Kidney glomerular epithelial cell (primary cell): ENCODE data around the gene GFRA1.

Experiments used
- DNase-seq: peaks from one replicate; lab custom pipeline; 2025; lab: John Stamatoyannopoulos, UW

GFRA1 gene

DNA sequence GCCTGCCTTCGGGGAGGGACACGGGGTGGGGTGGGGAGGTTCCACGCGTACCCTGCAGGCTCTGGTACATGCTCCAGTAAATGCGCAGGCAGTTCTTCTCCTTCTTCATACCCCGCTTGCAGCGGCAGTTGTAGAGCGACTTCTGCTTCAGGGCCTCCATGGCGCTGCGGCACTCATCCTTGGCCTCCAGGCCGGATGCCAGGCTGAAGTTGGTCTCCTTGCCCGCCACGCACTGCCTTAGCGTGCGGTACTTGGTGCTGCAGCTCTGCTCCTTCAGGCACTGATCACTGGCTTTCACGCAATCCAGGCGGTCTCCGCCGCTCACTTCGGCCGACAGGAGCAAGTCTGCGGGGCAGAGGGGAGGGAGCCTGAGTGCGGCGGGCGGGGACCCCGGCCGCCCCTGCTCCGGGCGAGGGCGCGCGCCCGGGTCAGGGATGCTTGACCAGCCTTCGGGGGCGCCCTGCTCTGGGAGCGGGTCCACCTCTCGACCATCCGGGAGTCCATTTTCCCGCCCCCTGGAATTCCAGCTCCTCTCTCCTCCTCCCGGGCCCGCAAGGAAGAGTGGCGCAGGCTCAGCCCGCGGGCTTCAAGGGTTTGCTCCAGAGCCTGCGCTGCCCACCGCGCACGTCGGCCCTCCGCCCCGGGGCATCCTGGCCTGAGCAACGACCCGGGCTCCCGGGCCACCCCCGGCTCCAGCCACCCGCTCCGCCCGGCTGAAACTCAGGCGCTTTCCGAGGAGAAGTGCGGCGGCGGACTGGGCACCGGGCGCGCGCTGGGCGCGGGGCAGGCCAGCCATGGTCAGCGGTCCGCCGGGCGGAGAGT, 2.0 kb downstream of the GFRA1 start:
- DNase-seq = no peak

DNA sequence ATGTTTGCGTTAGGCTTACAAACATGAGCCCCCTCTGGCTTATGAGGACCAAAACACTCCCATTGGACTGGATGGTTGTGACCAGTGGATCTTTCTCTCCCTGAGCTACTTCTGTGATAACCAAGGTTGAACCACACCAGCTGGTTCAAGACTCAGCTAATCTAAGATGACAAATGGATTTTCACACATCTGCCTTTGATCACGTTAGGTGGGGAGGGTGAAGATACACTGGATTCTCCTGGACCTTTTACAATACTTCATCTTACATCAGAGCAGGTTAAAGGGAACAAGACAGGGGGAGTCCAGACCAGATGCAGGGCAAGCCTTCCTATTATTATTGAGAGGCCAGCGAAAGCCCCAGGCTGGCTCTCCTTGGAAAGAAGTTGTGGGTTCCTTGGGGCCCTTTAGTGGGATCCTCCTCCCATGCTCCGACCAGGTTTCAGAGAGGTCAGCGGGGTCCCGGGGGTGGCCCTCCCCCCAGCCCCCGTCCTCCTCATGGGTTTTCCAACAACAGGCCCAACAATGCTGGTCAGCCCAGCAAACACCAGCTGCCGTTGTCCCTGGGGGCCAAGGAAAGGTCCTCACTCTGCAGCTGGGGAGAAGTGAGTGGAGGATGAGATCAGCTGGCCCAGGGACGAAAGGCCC, 2.8 kb downstream of the GFRA1 start:
- no peak for DNase-seq

DNA sequence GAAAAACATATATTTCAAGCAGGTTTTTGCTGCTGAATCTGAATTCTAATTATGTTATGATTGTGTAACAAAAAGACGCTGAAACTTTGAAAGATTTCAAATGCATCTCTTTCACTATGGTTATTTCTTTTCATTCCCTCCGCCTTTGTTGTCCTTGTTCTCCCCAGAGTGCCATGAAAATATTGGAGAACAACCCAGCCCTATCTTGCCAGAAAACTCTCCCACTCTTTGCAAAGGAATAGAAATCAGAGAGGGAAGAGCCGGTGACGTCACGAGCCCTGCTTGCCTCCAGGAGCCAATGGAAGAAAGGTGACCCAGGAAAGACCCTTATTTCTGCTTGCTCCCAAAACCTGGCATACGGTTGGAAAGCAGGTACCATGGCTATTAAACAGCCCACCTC, 3.4 kb downstream of the GFRA1 start:
- DNase-seq = no peak

DNA sequence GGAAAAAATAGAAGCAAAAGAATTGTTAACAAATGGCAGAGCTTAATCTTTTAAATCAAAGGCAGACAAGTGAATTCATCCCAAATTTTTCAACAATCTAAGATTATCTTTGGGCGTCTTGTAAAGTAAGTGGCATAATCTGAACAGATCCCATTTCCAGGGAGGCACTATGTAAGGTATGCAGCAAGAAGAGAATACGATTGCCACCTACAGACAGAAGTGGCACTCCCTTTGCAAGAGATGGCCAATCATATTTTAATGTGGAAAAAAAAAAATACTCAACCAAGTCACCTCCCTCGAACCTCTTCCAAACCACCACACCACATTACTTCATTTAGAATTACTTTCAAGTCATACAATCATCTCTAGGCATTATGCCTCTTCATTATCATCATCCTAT, 4.0 kb downstream of the GFRA1 start:
- peak; percentile 40 for DNase-seq

DNA sequence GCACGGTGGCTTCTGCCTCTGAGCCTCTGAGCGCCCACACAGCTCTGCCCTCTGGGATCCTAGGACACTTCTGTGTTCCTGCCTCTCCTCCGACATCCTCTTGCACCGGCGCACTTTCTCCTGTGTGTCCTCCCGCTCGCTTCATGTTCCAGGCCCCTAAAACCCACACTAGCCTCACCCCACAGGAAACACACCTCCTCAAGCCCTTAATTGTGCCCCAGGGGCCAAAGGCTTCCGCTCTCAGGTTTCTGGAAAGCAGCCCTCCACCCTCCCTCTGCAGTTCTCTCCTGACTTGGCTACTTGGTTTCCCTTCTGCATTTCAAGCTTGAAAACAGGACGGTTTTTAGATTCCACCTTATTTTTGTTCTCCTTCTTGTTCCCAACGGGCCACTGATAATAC, 7.3 kb downstream of the GFRA1 start:
- no peak for DNase-seq

DNA sequence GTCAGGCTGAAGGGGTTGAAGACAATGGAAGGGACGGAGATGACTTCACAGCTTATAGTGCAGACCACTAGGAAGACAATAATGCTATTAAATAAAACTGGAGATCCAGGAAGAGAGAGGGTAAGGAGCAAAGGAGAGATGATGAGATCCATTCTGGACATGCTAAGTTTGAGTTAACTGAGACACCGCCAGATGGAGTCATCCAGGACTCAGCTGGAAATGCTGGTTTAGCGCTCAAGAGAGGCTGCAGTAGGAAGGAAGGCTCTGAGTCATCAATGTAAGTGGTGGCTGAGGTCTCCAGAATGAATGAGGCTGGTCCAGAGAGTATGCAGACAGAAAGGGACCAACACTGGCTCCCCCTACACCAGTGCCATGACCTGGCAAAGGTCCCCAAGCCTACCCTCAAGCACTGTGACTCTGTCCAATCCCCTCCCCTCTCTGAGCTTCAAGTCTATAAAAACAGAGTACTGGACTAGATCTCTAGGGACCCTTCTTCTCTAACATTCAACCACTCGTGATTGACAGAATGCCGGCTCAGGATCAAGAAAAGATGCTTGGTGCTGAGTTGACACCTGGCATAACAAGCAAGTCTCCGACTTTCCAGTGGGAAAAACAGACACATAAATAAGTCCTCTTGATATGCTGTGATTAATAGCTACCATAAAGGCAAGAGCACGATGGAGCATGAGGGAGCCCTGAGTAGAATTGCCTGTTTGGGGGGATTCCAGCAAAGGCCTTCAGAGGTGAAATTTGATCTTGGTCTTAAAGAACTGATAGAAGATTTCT, 8.9 kb downstream of the GFRA1 start:
- no peak for DNase-seq

DNA sequence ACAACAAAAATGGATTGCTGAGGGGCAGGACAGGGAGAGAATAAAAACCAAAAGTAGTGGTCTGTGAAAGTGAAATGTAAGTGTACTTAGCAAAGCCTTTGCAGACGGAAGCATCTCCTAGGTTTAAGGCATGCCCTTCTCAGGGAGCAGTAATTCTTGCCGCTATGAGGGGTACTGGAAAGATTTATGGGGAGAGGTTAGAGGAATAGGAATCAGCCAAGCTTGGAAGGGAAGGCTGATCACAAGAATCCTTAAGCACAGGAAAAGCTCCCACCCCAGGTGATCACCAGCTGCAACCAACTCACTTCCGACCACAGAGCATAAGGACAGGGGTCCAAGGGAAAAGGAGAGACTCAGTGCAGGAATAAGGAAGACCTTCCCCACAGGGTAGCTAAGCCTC, 10.3 kb downstream of the GFRA1 start:
- DNase-seq = no peak

DNA sequence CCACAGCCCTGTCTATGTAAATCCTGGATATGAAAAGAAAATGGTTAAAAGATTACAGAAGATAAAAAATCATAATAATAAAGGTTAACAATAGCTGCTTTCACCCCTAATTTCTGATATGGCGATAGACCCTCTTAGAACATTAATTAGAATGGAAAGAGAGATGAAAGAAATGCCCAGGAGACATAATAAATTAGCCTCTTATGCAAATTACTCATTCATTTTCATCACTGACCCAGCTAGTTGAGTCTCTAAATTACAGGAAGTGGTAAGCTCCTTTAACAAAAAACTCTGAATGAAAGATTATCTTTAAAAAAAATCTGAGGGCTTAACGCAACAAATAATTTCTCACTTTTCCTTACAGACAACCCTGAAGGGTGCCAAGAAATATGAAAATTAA, 12.4 kb downstream of the GFRA1 start:
- DNase-seq = no peak

DNA sequence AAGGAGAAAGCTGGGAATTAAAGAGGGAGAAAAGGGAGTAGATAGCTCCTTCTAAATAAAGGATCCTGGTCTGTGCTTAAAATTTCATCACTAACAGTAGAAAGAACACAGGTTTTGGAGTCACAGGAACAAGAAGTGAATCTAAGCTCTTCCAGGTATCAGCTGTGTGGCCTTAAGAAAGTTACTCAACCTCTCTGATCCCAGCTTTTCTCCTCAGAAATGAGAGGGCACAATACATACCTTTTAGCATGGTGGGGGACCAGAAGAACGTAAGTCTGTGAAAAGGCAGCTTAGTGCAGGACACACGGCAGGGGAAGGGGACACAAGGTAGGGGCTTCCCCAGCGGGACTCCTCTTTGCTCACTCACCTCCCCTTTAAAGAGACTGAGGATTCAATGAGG, 13.4 kb downstream of the GFRA1 start:
- no peak for DNase-seq

DNA sequence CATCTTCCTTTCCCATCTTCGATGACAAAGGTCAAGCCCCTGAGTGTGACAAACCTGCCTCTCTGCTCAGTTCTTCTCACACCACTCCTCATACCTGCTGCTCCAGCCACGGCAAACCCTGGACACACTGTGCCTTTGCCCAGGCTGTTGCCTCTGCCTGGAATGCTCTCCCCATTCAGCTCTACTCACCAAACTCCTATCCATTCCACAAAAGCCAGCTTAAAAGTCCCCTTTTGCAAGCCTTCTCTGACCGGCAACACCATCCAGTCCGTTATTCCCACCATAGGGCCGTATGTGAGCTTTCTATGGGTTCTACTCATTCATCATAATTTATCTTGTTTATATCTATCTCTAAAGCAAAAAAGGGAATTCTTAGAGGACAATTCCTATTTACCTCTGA, 15.2 kb downstream of the GFRA1 start:
- DNase-seq = no peak

DNA sequence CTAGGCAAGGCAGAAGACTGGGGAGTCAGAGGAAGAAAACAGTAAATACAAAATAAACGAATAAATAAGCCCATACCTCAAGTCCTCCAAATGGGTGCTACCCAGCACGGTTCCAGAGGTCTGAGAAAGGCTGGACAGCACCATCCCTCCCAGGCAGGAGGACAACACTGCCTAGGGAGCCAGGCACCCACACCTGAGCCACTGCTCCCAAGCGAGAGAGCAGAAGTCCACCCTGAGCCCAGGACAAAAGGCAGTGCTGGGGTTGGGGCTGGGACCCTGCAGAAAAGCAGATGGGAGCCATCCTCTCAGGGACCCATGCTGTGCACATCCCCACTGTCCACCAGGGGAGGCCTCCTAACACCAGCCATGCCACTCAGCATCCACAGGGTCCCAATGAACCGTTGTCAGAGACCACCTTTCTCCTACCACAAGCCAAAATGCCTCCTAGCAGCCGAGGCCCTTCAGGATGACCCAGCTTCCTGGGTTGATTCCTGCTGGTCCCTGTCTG, 16.2 kb downstream of the GFRA1 start:
- DNase-seq = no peak

DNA sequence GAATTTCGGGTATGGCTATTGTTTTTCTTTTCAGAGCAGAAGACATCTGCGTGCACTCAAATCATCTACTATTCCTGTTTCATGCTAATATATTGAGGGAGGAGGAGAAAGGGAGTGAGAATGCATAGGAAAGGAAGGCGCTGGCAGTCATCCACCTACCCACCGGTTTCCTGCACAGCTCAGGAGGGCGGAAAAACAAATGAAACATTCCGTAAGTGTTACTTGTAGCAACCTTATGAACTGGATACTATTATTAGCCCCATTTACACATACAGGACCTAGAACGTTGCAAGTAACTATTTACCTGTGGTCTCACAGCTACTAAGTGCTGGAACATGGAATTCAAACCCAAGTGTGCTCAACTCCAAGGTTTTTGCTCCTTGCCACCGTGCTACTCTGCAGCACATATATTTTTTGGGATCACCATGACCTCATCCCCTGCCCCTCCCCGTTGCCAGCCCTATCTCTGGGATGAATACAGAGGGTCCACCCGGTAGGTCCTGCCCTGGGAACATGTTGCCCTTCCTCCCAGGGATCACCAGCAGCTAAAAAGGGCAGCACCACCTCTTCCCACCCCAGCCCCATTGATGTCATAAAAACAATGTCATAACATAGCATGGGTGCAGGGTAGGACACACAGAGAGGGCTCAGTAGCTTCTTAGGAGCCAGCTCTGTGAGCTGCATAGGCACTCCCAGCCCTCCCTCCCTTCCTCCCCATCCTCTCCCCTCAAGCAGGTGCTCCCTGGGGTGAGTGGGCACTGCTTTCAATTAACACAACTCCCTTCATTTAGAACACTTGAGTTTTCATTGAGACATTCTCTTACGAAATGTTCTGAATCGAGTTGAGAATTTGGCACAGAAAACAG, 16.9 kb downstream of the GFRA1 start:
- DNase-seq = peak; percentile 86

DNA sequence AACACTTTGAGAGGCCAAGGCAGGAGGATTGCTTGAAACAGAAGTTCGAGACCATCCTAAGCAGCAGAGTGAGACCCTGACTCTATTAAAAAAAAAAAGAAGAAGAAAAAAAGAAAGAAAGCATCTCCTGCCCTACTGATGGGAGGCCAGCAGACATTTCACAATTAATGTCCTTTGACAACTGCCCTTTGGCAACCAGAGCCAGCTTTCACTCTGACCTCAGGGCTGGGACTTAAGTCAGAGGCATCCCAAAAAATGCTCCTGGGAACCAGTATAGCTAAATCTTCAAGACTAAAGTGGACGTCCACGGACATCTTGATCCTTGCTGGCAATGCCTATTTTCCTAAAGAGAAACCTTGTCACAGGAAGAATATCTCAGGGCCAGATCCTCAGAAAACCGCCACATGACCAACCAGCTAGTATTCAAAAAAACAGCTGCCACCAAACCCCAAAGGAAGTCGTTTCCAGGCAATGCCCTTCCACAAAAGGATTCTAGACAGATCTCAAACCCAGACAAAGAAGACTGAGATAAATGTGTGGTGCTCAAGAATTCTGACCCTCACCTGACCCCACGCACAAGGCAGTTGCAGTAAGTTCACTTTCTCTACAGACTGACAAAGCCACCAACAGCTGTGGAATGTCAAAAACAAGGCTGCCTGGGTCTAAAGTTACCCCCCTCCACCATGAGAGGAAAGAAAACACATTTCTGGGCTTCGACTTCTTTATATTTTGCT, 18.4 kb downstream of the GFRA1 start:
- no peak for DNase-seq

DNA sequence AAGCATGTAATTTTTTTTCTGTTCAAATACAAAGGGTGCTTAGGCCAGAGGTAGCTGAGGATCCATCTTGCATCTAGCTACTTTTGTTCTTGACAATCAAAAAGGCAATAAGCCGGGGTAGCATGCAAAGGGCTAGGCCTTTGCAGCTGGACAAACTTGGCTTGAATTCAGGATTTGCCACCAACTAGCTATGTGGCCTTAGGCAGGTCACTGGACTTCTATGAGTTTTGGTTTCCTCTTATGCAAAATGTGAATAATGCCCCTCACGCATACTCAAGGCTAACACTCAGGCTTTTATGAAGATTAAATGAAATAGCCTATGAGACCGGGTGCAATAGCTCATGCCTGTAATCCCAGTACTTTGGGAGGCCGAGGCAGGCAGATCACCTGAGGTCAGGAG, 19.3 kb downstream of the GFRA1 start:
- no peak for DNase-seq

DNA sequence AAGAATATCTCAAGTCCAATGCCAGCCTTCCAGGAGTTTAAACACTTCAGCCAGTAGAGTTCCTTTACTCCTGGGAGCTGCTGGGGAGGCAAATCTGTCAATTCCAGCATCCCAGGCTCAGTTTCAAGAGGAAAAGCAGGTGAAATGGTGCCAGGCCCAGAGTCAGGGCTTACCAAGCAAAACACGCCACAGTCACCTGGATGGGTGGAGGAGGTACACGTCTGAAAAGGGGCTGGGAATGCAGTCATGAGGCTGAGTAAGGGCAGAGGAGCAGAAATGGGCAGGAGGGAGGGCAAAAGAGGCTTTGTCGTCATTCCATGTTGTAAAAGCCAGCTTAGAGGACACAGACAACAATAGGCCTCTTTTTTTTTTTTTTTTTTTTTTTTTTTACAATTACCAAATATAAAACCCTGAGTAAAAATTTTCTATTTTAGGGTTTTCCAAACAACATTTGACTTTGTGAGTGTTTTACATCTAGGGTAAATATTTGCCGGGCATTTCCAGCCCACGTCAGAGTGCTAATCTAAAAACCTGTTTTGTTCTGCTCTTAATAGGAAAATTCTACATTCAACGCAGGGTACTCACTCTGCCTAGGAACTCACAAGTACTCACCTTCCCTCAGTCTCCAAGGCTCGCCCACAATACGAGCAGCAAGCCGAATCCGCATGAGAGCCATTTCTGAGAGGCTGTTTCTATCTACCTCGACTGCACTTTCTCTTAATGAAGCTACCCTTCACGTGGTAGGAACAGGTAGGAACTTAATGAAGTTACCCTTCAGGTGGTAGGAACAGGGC, 21.2 kb downstream of the GFRA1 start:
- no peak for DNase-seq

DNA sequence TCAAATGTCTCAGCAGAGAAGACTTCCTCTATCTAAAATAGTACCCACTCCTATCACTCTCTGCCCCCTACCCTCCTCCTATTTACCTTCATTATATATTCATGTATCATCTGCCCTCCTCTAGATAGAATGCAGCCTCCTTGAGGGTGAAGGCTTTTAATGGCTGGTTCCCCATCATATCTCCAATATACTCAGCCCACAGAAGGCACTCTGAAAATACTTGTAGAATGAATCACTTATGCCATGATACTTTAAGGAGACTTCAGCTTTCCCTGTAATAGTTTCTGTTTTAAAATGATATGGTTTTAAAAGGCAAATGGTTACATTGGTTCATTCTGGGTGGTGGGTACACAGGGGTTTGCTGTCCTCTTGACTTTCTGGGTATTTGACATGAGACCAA, 25.3 kb downstream of the GFRA1 start:
- no peak for DNase-seq

DNA sequence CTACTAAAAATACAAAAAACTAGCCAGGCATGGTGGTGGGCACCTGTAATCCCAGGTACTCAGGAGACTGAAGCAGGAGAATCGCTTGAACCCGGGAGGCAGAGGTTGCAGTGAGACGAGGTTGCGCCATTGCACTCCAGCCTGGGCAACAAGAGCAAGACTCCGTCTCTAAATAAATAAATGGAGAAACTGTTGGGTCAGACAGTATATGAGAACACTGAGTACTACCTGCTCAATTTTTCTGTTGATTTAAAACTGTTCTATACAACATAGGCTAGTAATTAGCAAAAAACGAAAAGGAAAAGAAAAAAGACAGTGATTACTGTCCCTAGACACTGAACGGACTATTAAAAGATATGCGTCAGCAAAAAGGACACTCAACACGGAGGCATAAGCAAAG, 26.7 kb downstream of the GFRA1 start:
- no peak for DNase-seq

DNA sequence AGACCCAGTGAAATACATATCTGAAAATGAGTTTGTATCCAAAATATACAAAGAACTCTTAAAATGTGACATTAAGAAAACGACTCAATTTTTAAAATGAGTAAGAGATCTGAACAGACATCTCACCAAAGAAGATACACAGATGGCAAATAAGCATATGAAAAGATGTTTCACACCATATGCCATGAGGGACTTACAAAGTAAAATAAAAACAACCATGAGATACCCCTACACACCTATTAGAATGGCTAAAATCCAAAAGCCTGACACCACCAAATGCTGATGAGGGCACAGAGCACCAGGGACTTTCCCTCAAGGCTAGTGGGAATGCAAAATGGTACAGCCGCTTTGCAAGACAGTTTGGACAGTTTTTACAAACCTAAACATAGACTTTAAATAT, 27.9 kb downstream of the GFRA1 start:
- peak; percentile 60 for DNase-seq

DNA sequence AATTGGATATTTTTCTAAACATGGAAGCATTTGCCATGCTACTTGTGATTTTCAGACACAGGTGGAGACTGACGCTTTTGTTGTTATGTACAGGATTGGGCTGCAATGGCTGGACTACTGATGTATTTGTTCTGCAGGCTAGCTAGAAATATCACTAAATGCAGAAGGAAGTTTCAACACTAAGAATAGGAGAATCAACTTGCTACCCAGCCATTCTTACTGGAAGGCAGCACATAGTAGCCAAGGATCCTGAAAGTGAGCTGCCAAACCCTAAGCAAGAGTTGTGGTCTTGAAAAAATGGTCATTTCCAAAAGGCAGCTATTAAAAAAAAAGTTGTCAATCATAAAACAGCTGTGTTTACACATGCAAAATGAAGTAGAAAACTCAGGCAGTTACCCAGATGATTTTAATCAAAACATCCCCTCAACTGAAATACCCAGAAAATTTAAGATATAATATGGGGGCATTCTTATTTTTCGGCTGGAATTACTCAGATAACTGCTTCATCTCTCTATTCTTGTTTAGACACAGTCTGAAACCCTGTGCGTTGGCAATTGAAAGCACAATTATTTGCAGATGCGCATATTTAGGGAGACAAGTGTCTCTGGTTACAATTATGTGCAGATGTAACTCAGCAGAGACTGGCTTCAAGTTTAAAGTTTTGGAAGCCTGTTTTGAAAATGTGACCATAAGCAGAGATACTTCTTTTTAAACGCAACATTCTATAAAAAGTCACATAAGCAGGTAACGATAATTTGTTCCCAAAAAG, 31.2 kb downstream of the GFRA1 start:
- DNase-seq = no peak

DNA sequence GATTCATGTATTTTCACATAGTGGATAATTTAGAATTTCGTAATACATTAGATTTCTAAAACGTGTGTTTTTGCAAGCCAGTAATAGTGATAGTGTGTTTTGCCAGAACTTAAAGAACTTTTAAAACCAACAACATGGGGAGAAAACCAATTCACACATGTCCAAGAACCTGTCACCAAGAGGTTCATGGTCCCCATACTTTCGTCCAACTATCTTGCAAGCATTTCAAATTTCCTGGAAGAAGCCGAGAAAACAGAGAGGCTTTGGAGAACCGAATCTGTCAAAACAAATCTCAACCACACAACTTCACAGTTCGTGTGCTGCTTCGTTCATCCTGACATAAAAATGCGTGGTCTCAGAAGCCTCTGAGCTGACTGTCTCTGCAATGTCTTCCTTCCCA, 31.9 kb downstream of the GFRA1 start:
- DNase-seq = no peak
